GM12892 (cell line): ENCODE data around the gene RFX4.

Experiments used
- POLR2A ChIP-seq: IDR thresholded peaks from 2 replicates; pipeline ENCODE4 v1.6.1; 2011; ENCODE audit warnings: low read depth, low read length, control low read depth
- POLR2AphosphoS5 ChIP-seq: IDR thresholded peaks from 2 replicates; pipeline ENCODE4 v1.6.1; 2011; ENCODE audit warnings: low read depth, low read length, control low read depth
- TAF1 ChIP-seq: IDR thresholded peaks from 2 replicates; pipeline ENCODE4 v1.6.1; 2011; ENCODE audit warnings: low read depth, mild to moderate bottlenecking, control low read depth, low read length, borderline replicate concordance

DNA sequence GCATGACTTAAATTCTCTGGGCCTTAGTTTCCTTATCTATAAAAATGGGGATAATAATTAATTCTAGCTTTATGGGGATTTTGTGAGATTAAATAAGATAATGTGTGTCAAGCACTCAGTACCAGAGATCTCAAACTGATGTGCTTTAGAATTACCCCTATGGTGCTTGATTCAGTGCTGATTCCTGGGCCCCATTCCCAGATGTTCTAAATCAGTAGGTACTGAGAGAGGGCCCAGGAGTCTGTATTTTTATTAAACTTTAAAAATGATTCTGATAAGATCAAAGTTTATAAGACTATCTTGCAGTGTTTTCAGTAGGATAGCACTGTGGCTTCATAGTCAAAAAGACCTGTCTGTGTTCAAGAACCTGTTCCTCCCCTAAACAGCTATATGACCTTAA, 102.6 kb downstream of the RFX4 start:
- TF ChIP-seq POLR2A (no peak), POLR2AphosphoS5 (no peak), TAF1 (no peak)
